HepG2 (cell line): ENCODE measurements around the gene PDPK1. TPM values are rescaled to one million over a fixed set of nuclear protein-coding genes. Genes with fewer than 3 reads are reported as not detected.
A peak's percentile ranks its signal among the peaks of the same experiment; 100 is the strongest.

ENCODE experiments used
- ATAD3A ChIP-seq: sonication (generic); formaldehyde crosslinking; IDR thresholded peaks from 2 replicates; pipeline ENCODE4 v1.4.0; 2020; ENCODE audit warnings: missing genetic modification reagents
- ATF1 ChIP-seq: IDR thresholded peaks from 2 replicates; pipeline ENCODE4 v1.6.1; 2016; ENCODE audit warnings: mild to moderate bottlenecking, control low read depth
- ELF3 ChIP-seq: IDR thresholded peaks from 2 replicates; pipeline ENCODE4 v1.6.1; 2016; ENCODE audit warnings: missing genetic modification reagents, missing compliant biosample characterization
- HMG20A ChIP-seq: IDR thresholded peaks from 2 replicates; pipeline ENCODE4 v1.6.1; 2016; ENCODE audit warnings: borderline replicate concordance
- KLF13 ChIP-seq: sonication (generic); formaldehyde crosslinking; IDR thresholded peaks from 2 replicates; pipeline ENCODE4 v1.4.0; 2020; ENCODE audit warnings: mild to moderate bottlenecking, missing genetic modification reagents
- NCOA1 ChIP-seq: sonication (generic); formaldehyde crosslinking; IDR thresholded peaks from 2 replicates; pipeline ENCODE4 v1.9.0; 2021; ENCODE audit warnings: missing genetic modification reagents
- NKX3-1 ChIP-seq: sonication (generic); formaldehyde crosslinking; IDR thresholded peaks from 2 replicates; pipeline ENCODE4 v1.5.0; 2020; ENCODE audit warnings: missing genetic modification reagents
- PBX2 ChIP-seq: IDR thresholded peaks from 2 replicates; pipeline ENCODE4 v1.6.1; 2016; ENCODE audit warnings: control low read depth
- PHF5A ChIP-seq: IDR thresholded peaks from one replicate; pipeline ENCODE4 v1.6.1; 2018; ENCODE audit warnings: low read depth, missing genetic modification reagents; ENCODE audit not compliant: unreplicated experiment
- POLR2A ChIP-seq, 2 experiments: IDR thresholded peaks; 2 replicates each; pipeline ENCODE4 v1.6.1; 2011; ENCODE audit warnings: low read depth in 2 of 2, low read length in 2 of 2, mild to moderate bottlenecking in 1 of 2, moderate library complexity in 1 of 2; ENCODE audit not compliant: insufficient read depth in 1 of 2
- SMAD3 ChIP-seq: sonication (generic); formaldehyde crosslinking; IDR thresholded peaks from 2 replicates; pipeline ENCODE4 v1.4.0; 2020; ENCODE audit warnings: missing genetic modification reagents
- TBP ChIP-seq: sonication (generic); formaldehyde crosslinking; IDR thresholded peaks from 2 replicates; pipeline ENCODE4 v1.5.0; 2020; ENCODE audit warnings: missing genetic modification reagents
- THAP8 ChIP-seq: sonication (generic); formaldehyde crosslinking; IDR thresholded peaks from 2 replicates; pipeline ENCODE4 v1.5.1; 2020; ENCODE audit warnings: missing genetic modification reagents, mild to moderate bottlenecking, borderline replicate concordance
- THYN1 ChIP-seq: sonication (generic); formaldehyde crosslinking; IDR thresholded peaks from 2 replicates; pipeline ENCODE4 v1.8.1; 2023; ENCODE audit warnings: low read depth, mild to moderate bottlenecking, moderate library complexity, missing genetic modification reagents, borderline replicate concordance
- U2AF1 ChIP-seq: fragments of 200-400 bp; formaldehyde crosslinking; optimal IDR thresholded peaks from 2 replicates; pipeline ENCODE3; 2017; ENCODE audit warnings: mild to moderate bottlenecking, low read depth, low read length
- ZBTB2 ChIP-seq: sonication (generic); formaldehyde crosslinking; IDR thresholded peaks from 2 replicates; pipeline ENCODE4 v1.8.0; 2022; ENCODE audit warnings: low read depth, missing genetic modification reagents
- ZNF460 ChIP-seq: sonication (generic); formaldehyde crosslinking; IDR thresholded peaks from 2 replicates; pipeline ENCODE4 v1.5.1; 2020; ENCODE audit warnings: missing genetic modification reagents, mild to moderate bottlenecking, borderline replicate concordance
- polyA plus RNA-seq, 8 experiments: library from polyadenylated mRNA; depleted of rRNA in 3 of 8; stranded (reverse) in 7 of 8; unstranded in 1 of 8; fragments of >200 nt; fragmentation: Illumina TruSeq in 4 of 8; extraction: Trizol in 4 of 8; gene quantifications; 2 replicates each; pipeline versions ENCODE4 v1.2.1 to v1.2.3, GENCODE V29; 2011 to 2016; ENCODE audit warnings: low read depth in 4 of 8, missing spikeins in 1 of 8, mixed read lengths in 1 of 8; ENCODE audit not compliant: insufficient read depth in 1 of 8
- total RNA-seq, 5 experiments: library from RNA; depleted of rRNA; stranded (reverse); fragments of >200 nt; fragmentation: Illumina TruSeq; extraction: Trizol; gene quantifications; 2 replicates each; pipeline ENCODE4 v1.2.3, GENCODE V29; 2016; ENCODE audit warnings: low read depth in 1 of 5
- TF ChIP-seq, protein P1 (sequence below): sonication (generic); formaldehyde crosslinking; IDR thresholded peaks from 2 replicates; pipeline ENCODE4 v1.8.0; 2022; ENCODE audit warnings: missing genetic modification reagents, low read depth, mild to moderate bottlenecking, borderline replicate concordance
- TF ChIP-seq, protein P2 (sequence below): IDR thresholded peaks from 2 replicates; pipeline ENCODE4 v1.6.1; 2016; ENCODE audit warnings: missing genetic modification reagents, missing compliant biosample characterization
- TF ChIP-seq, protein P3 (sequence below): conservative IDR thresholded peaks from 2 replicates; pipeline ENCODE4 v1.6.1; 2018; ENCODE audit warnings: missing genetic modification reagents
- TF ChIP-seq, protein P4 (sequence below): sonication (generic); formaldehyde crosslinking; IDR thresholded peaks from 2 replicates; pipeline ENCODE4 v1.4.0; 2020; ENCODE audit warnings: low read depth, missing genetic modification reagents

The PDPK1 gene
- total and polyA plus RNA-seq, 2 of the 13 experiments (the other 11 are each of a cell fraction or from before 2014, with no cell fraction given): 59.6 to 129 TPM

DNA sequence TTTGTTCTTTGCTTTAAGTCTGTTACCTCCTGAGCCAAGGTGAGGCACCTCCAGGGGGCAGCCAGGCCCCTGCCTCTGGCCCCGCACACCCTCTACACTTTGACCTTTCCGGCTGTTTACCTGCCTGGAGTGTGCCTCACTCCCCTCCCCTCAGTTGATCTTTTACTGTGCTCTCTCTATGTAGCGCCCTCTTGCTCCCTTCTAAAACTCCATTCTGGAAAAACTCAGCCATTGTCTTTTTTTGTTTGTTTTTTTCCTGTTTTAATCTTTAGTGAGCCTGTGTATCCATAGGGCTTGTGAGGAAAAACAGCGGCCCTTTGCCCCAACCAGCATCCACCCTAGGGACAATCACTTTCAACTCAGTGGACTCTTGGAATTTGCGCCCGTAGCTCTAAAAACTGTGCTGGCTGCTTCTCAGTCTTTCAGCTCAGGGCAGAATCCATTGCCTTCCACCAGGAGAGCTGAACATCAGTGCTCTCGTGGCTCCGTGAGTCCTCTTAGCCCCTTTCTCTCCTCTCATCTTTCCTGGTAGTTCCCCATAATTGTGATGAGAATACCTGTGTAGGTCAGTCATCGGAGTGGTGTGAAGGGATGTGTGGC lies 13.4 kb upstream of the PDPK1 start (continued):
- TF ChIP-seq NKX3-1 (CRISPR knock-in tag): no peak
- TF ChIP-seq NCOA1 (CRISPR knock-in tag): 0 out of 2 replicates have a peak, but pooled peaks have one; percentile 46
- no peak for TF ChIP-seq PBX2
- TF ChIP-seq ATF1: peak; percentile 64; the same call in 1 of the 2 replicates
- TF ChIP-seq ELF3 (CRISPR knock-in tag): peak; percentile 84
- no peak for TF ChIP-seq THYN1 (CRISPR knock-in tag)
- TF ChIP-seq, protein P1, sequence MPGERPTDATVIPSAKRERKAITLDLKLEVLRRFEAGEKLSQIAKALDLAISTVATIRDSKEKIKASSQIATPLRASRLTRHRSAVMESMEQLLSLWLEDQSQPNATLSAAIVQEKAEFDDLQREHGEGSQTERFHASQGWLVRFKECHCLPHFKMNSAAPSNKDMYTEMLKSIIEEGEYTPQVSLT (CRISPR knock-in tag): peak; percentile 22; the same call in 1 of the 2 replicates
- TF ChIP-seq TBP: no peak
- TF ChIP-seq, protein P2, sequence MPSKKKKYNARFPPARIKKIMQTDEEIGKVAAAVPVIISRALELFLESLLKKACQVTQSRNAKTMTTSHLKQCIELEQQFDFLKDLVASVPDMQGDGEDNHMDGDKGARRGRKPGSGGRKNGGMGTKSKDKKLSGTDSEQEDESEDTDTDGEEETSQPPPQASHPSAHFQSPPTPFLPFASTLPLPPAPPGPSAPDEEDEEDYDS: peak; percentile 33; the same call in 1 of the 2 replicates
- TF ChIP-seq ATAD3A: no peak
- peak; percentile 58; the same call in 1 of the 2 replicates for TF ChIP-seq THAP8 (CRISPR knock-in tag)
- TF ChIP-seq, protein P3, sequence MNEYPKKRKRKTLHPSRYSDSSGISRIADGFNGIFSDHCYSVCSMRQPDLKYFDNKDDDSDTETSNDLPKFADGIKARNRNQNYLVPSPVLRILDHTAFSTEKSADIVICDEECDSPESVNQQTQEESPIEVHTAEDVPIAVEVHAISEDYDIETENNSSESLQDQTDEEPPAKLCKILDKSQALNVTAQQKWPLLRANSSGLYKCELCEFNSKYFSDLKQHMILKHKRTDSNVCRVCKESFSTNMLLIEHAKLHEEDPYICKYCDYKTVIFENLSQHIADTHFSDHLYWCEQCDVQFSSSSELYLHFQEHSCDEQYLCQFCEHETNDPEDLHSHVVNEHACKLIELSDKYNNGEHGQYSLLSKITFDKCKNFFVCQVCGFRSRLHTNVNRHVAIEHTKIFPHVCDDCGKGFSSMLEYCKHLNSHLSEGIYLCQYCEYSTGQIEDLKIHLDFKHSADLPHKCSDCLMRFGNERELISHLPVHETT (CRISPR knock-in tag): peak; percentile 38; the same call in 1 of the 2 replicates
- TF ChIP-seq HMG20A (CRISPR knock-in tag): peak; percentile 48; the same call in 1 of the 2 replicates
- TF ChIP-seq POLR2A (IDR thresholded peaks at IDR 0.05; ENCODE audit: insufficient read depth in 1 of 2, low read depth in 2 of 2, low read length in 2 of 2): peak in 1 of 2 experiments; percentile 71; a peak in 2 of 4 replicates
- TF ChIP-seq ZNF460 (CRISPR knock-in tag): peak; percentile 16; the same call in 1 of the 2 replicates
- peak; percentile 57 for TF ChIP-seq PHF5A (CRISPR knock-in tag)
- TF ChIP-seq U2AF1: no peak
- TF ChIP-seq ZBTB2 (CRISPR knock-in tag): no peak
- TF ChIP-seq, protein P4, sequence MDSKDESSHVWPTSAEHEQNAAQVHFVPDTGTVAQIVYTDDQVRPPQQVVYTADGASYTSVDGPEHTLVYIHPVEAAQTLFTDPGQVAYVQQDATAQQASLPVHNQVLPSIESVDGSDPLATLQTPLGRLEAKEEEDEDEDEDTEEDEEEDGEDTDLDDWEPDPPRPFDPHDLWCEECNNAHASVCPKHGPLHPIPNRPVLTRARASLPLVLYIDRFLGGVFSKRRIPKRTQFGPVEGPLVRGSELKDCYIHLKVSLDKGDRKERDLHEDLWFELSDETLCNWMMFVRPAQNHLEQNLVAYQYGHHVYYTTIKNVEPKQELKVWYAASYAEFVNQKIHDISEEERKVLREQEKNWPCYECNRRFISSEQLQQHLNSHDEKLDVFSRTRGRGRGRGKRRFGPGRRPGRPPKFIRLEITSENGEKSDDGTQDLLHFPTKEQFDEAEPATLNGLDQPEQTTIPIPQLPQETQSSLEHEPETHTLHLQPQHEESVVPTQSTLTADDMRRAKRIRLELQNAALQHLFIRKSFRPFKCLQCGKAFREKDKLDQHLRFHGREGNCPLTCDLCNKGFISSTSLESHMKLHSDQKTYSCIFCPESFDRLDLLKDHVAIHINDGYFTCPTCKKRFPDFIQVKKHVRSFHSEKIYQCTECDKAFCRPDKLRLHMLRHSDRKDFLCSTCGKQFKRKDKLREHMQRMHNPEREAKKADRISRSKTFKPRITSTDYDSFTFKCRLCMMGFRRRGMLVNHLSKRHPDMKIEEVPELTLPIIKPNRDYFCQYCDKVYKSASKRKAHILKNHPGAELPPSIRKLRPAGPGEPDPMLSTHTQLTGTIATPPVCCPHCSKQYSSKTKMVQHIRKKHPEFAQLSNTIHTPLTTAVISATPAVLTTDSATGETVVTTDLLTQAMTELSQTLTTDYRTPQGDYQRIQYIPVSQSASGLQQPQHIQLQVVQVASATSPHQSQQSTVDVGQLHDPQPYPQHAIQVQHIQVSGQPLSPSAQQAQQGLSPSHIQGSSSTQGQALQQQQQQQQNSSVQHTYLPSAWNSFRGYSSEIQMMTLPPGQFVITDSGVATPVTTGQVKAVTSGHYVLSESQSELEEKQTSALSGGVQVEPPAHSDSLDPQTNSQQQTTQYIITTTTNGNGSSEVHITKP (CRISPR knock-in tag): peak; percentile 87; the same call in 1 of the 2 replicates
- no peak for TF ChIP-seq KLF13 (CRISPR knock-in tag)
- TF ChIP-seq SMAD3 (CRISPR knock-in tag): peak; percentile 72; the same call in 1 of the 2 replicates
